OCI-LY1 (cell line): ENCODE measurements around the gene B3GLCT.

ENCODE experiments used
- H2AFZ ChIP-seq: fragments of 200-600 bp; sonication (generic), shearing (Covaris generic); 2 replicates; pipeline ENCODE4 v1.6.0; 2014; ENCODE audit warnings: antibody characterized with exemption, mild to moderate bottlenecking, low read length
- H3F3A ChIP-seq: fragments of 200-600 bp; sonication (generic), shearing (Covaris generic); 2 replicates; pipeline ENCODE4 v1.6.0; 2014; ENCODE audit warnings: mild to moderate bottlenecking, antibody characterized with exemption, low read length, moderate library complexity; ENCODE audit not compliant: insufficient read depth
- H3K27ac ChIP-seq: fragments of 200-600 bp; sonication (generic); 2 replicates; pipeline ENCODE4 v1.5.1; 2014; ENCODE audit warnings: low read length, mixed run types, mild to moderate bottlenecking, low read depth; ENCODE audit not compliant: poor library complexity, severe bottlenecking
- H3K27me3 ChIP-seq: fragments of 200-600 bp; sonication (generic); 2 replicates; pipeline ENCODE4 v1.6.0; 2014; ENCODE audit warnings: antibody characterized with exemption, mild to moderate bottlenecking, low read length, moderate library complexity; ENCODE audit not compliant: insufficient read depth
- H3K36me3 ChIP-seq: fragments of 200-600 bp; sonication (generic); 2 replicates; pipeline ENCODE4 v1.6.1; 2014; ENCODE audit warnings: mild to moderate bottlenecking, antibody characterized with exemption, low read length, moderate library complexity, mixed read lengths; ENCODE audit not compliant: insufficient read depth
- H3K4me1 ChIP-seq: fragments of 200-600 bp; sonication (generic); 2 replicates; pipeline ENCODE4 v1.5.1; 2014; ENCODE audit warnings: mild to moderate bottlenecking, low read length, moderate library complexity; ENCODE audit not compliant: insufficient read depth, severe bottlenecking
- H3K4me2 ChIP-seq: fragments of 200-600 bp; sonication (generic), shearing (Covaris generic); 2 replicates; pipeline ENCODE4 v1.6.1; 2014; ENCODE audit warnings: low read length
- H3K4me3 ChIP-seq: fragments of 200-600 bp; sonication (generic); 2 replicates; pipeline ENCODE4 v1.5.1; 2014; ENCODE audit warnings: low read length, low read depth, mild to moderate bottlenecking, mixed read lengths; ENCODE audit not compliant: poor library complexity, severe bottlenecking
- H3K79me2 ChIP-seq: fragments of 200-600 bp; shearing (Covaris generic); 2 replicates; pipeline ENCODE4 v1.6.1; 2016; ENCODE audit warnings: mixed run types, low read length, mixed read lengths; ENCODE audit not compliant: insufficient read depth
- H3K9ac ChIP-seq: fragments of 200-600 bp; sonication (generic), shearing (Covaris generic); 2 replicates; pipeline ENCODE4 v1.6.1; 2014; ENCODE audit warnings: mild to moderate bottlenecking, low read length, mixed read lengths
- H3K9me2 ChIP-seq: fragments of 200-600 bp; sonication (generic), shearing (Covaris generic); 2 replicates; pipeline ENCODE4 v1.6.1; 2014; ENCODE audit warnings: low read depth, mild to moderate bottlenecking, low read length, mixed read lengths
- H3K9me3 ChIP-seq: fragments of 200-600 bp; shearing (Covaris generic); 2 replicates; pipeline ENCODE4 v1.6.1; 2014; ENCODE audit warnings: low read length, mixed read lengths
- H4K20me1 ChIP-seq: fragments of 200-600 bp; sonication (generic), shearing (Covaris generic); 2 replicates; pipeline ENCODE4 v1.6.0; 2016; ENCODE audit warnings: mild to moderate bottlenecking, low read length; ENCODE audit not compliant: insufficient read depth
- CTCF ChIP-seq: fragments of 200-600 bp; sonication (generic), shearing (Covaris generic); IDR thresholded peaks from 2 replicates; pipeline ENCODE4 v1.5.1; 2017; ENCODE audit warnings: mild to moderate bottlenecking, antibody characterized with exemption, low read length, moderate library complexity, mixed read lengths
- EZH2 ChIP-seq: fragments of 200-600 bp; sonication (generic), shearing (Covaris generic); IDR thresholded peaks from 2 replicates; pipeline ENCODE4 v1.8.0; 2017; ENCODE audit warnings: borderline replicate concordance, mixed run types, mild to moderate bottlenecking, antibody characterized with exemption, low read length, moderate library complexity, mixed read lengths

Gene B3GLCT

GRCh38 chr13:31374682-31375081 is 174.9 kb downstream of the B3GLCT start:
- H3K9me3 ChIP-seq = no peaks in the 10 kb centered on the region
- no peaks in the 10 kb centered on the region for H3K27me3 ChIP-seq
- TF ChIP-seq CTCF = no peak
- no peak for TF ChIP-seq EZH2
- no peak overlapping the region for H3K9ac ChIP-seq
- H3K4me3 ChIP-seq = no peak overlapping the region
- no peaks in the 10 kb centered on the region for H3K36me3 ChIP-seq
- no peaks in the 10 kb centered on the region for H4K20me1 ChIP-seq
- no peak overlapping the region for H3K27ac ChIP-seq
- no peaks in the 10 kb centered on the region for H3F3A ChIP-seq
- no peaks in the 10 kb centered on the region for H3K79me2 ChIP-seq
- H3K4me1 ChIP-seq = peaks cover 11% of the 10 kb centered on the region
- no peak overlapping the region for H3K4me2 ChIP-seq
- H2AFZ ChIP-seq = no peak overlapping the region
- no peaks in the 10 kb centered on the region for H3K9me2 ChIP-seq

GRCh38 chr13:31377946-31378345 is 178.2 kb downstream of the B3GLCT start:
- H3K4me3 ChIP-seq = no peak overlapping the region
- no peaks in the 10 kb centered on the region for H3F3A ChIP-seq
- peaks cover 11% of the 10 kb centered on the region for H3K4me1 ChIP-seq
- TF ChIP-seq CTCF = no peak
- no peak for TF ChIP-seq EZH2
- H3K79me2 ChIP-seq = no peaks in the 10 kb centered on the region
- no peaks in the 10 kb centered on the region for H3K9me2 ChIP-seq
- H3K27ac ChIP-seq = no peak overlapping the region
- H3K36me3 ChIP-seq = no peaks in the 10 kb centered on the region
- H4K20me1 ChIP-seq = no peaks in the 10 kb centered on the region
- H2AFZ ChIP-seq = no peak overlapping the region
- H3K9me3 ChIP-seq = no peaks in the 10 kb centered on the region
- no peak overlapping the region for H3K9ac ChIP-seq
- H3K4me2 ChIP-seq = no peak overlapping the region
- H3K27me3 ChIP-seq = no peaks in the 10 kb centered on the region

- Histone ChIP-seq H3K9me3 (no peaks in the 10 kb centered on the region), H3K27ac (no peak overlapping the region), H3K4me3 (no peak overlapping the region), H3K36me3 (no peaks in the 10 kb centered on the region), H3K27me3 (no peaks in the 10 kb centered on the region), H2AFZ (no peak overlapping the region), H3K4me1 (peaks cover 11% of the 10 kb centered on the region), H3K9ac (no peak overlapping the region), H4K20me1 (no peaks in the 10 kb centered on the region), H3F3A (no peaks in the 10 kb centered on the region), H3K79me2 (no peaks in the 10 kb centered on the region), H3K9me2 (no peaks in the 10 kb centered on the region), H3K4me2 (no peak overlapping the region)
- TF ChIP-seq EZH2 (no peak), CTCF (no peak)
Observed at GRCh38 chr13:31380715-31381114, 180.9 kb downstream of the B3GLCT start.
